ENCODE data around the gene CEP95.
A peak's percentile ranks its signal among the peaks of the same experiment; 100 is the strongest.
"Not testable (repeated sequence)": the region's sequence is repeated elsewhere in the genome, so short reads cannot be mapped to it uniquely, and the experiment has no call there.

The CEP95 gene

GRCh38 chr17:64491034-64491860, 15.5 kb upstream of the CEP95 start:
- Mint-ChIP-seq H3K36me3 (peaks cover 88% of the 10 kb centered on the region), H3K9me3 (no peaks in the 10 kb centered on the region), H3K4me3 (no peak overlapping the region), H3K4me1 (peaks cover 28% of the 10 kb centered on the region), H3K27ac (no peak overlapping the region)
- ATAC-seq (peak; percentile 81), DNase-seq (ENCODE audit: low spot score in 2 of 2) (peak; percentile 27 to 71)

DNA sequence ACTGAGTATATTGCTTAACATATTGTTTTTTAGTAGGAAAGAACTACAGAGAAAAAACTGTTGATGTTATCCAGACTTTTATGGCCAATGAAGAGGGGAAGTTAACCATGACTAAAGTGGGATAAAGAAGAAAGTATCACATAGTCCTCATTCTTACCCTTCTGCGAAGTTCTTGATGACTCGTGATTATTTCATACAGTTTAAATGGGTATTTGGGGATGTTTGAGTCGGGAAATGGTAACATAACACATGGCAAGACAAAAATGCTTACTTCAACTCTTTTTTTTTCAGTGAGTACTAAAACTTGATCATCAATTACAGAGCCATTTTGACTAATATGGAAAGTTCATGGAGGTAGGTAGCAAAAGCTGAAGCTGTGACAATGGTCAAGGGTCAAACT, 14.8 kb upstream of the CEP95 start:
- H3K4me3 Mint-ChIP-seq, result no peak overlapping the region
- DNase-seq (ENCODE audit: low spot score in 2 of 2) (no peak), ATAC-seq (no peak)
- H3K4me1 Mint-ChIP-seq, result peaks cover 35% of the 10 kb centered on the region
- H3K27ac Mint-ChIP-seq, result no peak overlapping the region
- H3K36me3 Mint-ChIP-seq, result peaks cover 88% of the 10 kb centered on the region
- H3K9me3 Mint-ChIP-seq, result no peaks in the 10 kb centered on the region

DNA sequence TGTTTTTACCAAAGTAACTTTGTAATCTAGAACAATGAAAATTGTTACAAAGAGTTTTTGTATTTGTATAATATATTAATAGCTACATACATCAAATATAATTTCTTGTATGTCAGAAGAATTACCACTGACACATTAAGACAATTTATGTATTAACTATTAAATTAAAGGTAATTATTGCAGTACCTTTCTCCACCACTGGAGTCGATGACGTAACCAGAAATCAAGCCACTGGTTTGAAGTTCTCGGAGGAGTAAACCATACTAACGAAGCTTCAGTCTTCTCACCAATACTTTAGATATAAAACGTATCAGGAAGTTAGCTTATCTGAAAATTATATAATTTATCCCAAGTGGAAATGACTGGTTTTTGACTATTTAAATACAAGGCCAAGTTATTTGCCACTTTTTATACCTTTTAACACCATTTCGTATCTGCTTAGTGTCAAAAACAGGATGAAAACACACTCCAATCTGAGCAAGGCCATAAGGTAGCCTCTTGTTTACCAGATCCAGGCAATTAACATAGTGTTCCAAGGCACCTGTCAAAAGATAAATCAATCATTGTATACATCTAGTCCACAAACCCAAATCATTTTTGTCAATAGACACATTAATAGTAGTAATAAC, 14.2 kb upstream of the CEP95 start:
- ATAC-seq (no peak), DNase-seq (ENCODE audit: low spot score in 2 of 2) (no peak)
- H3K4me3 Mint-ChIP-seq, result no peak overlapping the region
- peaks cover 88% of the 10 kb centered on the region for H3K36me3 Mint-ChIP-seq
- no peaks in the 10 kb centered on the region for H3K9me3 Mint-ChIP-seq
- no peak overlapping the region for H3K27ac Mint-ChIP-seq
- peaks cover 41% of the 10 kb centered on the region for H3K4me1 Mint-ChIP-seq

DNA sequence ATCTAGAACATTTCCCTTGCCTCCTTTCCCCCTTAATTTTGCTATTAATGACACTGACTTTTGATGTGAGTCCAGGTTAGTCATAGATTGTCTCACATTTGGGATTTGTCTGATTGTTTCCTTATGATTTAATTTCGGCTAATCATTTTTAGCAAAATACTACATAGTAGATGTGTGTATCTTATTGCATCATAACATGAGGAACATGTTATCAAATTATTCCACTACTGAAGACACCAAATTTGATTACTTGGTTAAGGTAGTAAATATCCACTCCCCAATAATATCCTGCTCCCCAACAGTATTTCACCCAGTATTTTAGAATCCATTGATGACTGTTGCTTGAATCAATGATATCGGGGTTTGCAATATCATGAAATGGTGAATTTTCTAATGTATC, 12.7 kb upstream of the CEP95 start:
- H3K9me3 Mint-ChIP-seq, result no peaks in the 10 kb centered on the region
- peak overlapping the region; percentile 94 for H3K4me3 Mint-ChIP-seq
- H3K4me1 Mint-ChIP-seq, result peaks cover 56% of the 10 kb centered on the region
- ATAC-seq, result no peak
- H3K36me3 Mint-ChIP-seq, result peaks cover 88% of the 10 kb centered on the region
- no peak for DNase-seq (ENCODE audit: low spot score in 2 of 2)
- H3K27ac Mint-ChIP-seq, result no peak overlapping the region

GRCh38 chr17:64495300-64495699, 11.5 kb upstream of the CEP95 start:
- Mint-ChIP-seq H3K4me1 (peaks cover 68% of the 10 kb centered on the region), H3K36me3 (peaks cover 88% of the 10 kb centered on the region), H3K4me3 (peak overlapping the region; percentile 94)
- DNase-seq (ENCODE audit: low spot score in 2 of 2); H3K9me3 Mint-ChIP-seq; ATAC-seq; H3K27ac Mint-ChIP-seq: not testable (repeated sequence)

DNA sequence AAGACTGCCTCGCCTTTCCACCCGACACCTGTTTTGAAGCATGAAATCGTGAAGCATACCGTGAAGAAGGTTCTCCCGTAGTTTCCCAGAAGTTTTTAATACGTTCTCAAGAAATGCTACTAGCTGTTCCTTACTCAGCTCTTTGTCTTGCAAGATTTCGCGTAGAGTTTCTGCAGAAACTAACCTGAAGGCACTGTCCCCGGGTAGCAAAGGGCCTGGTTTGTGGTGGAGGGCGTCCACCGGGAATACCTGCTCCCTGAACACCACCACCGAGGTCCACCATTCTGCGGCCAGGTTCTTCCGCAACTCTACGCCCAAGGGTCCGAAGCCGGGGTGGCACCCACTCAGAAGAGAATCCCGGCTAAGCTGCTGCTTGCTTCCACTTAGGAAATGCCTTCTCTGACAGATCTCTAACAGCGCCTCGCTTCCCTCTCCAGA, 10.4 kb upstream of the CEP95 start:
- H3K9me3 Mint-ChIP-seq, result no peaks in the 10 kb centered on the region
- DNase-seq (ENCODE audit: low spot score in 2 of 2) (no peak), ATAC-seq (no peak)
- H3K36me3 Mint-ChIP-seq, result peaks cover 88% of the 10 kb centered on the region
- peak overlapping the region; percentile 94 for H3K4me3 Mint-ChIP-seq
- H3K4me1 Mint-ChIP-seq, result peaks cover 79% of the 10 kb centered on the region
- H3K27ac Mint-ChIP-seq, result peak overlapping the region; percentile 100

- Mint-ChIP-seq H3K9me3 (no peaks in the 10 kb centered on the region), H3K36me3 (peaks cover 88% of the 10 kb centered on the region), H3K4me3 (peak within 1 kb of the TSS; percentile 94), H3K27ac (peak within 1 kb of the TSS; percentile 100), H3K4me1 (peaks cover 80% of the 10 kb centered on the region)
- peak; percentile 91 to 98 for DNase-seq (ENCODE audit: low spot score in 2 of 2)
- peak; percentile 81 for ATAC-seq
Measured at GRCh38 chr17:64496786-64497564, 9.8 kb upstream of the CEP95 start, which contains the start of gene POLG2. POLG2 (minus strand) TSS chr17:64497054; CDS start chr17:64496968, 86 bp downstream.

- DNase-seq (ENCODE audit: low spot score in 2 of 2), result peak in 1 of 2 donors; percentile 37
- Mint-ChIP-seq H3K9me3 (no peaks in the 10 kb centered on the region), H3K36me3 (peaks cover 88% of the 10 kb centered on the region), H3K4me1 (peaks cover 84% of the 10 kb centered on the region), H3K27ac (peak overlapping the region; percentile 100), H3K4me3 (peak overlapping the region; percentile 94)
- no peak for ATAC-seq
Measured at GRCh38 chr17:64497565-64498035, 9.2 kb upstream of the CEP95 start.

DNA sequence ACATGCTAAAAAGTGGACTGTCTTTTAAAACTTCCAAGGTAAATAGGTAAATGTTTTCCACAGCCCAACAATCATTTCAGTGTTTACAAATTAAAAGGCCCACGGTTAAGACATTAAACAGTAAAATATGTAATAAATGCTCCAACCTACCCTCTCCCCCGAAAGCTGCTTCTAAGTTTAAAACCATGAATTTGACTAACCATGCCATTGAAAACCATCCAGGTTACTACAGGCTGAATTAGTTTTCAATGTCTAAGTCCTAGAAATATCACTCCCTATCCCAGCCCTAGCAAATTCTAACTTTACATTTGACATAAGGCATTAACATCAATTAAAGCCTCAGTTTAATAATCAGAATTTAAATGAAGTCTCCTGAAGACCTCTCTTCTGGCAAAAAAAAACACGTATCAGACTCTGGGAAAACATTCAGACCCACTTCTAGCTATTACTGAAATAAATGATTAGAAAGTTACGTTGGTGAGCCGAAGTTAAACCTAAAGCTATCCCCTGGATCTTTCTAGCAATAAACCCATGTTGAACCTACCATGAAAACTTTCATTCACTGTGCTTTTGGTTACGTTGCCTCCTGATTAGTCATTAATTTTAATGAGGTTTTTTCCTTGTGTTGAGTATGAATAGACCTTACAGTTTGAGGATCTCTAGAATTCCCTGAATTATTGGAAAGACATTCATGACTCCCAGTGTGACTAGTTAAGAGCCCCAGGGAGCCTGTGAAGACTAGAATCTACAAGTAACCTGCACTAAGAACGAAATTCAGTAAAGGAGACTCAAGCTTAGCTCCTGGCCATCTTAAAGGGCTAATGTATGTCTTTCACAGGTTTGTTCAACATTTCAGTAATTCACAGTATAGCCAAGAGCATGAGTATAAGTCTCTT, 8.2 kb upstream of the CEP95 start:
- Mint-ChIP-seq H3K4me3 (peak overlapping the region; percentile 94), H3K27ac (peak overlapping the region; percentile 100)
- no peak for ATAC-seq

DNA sequence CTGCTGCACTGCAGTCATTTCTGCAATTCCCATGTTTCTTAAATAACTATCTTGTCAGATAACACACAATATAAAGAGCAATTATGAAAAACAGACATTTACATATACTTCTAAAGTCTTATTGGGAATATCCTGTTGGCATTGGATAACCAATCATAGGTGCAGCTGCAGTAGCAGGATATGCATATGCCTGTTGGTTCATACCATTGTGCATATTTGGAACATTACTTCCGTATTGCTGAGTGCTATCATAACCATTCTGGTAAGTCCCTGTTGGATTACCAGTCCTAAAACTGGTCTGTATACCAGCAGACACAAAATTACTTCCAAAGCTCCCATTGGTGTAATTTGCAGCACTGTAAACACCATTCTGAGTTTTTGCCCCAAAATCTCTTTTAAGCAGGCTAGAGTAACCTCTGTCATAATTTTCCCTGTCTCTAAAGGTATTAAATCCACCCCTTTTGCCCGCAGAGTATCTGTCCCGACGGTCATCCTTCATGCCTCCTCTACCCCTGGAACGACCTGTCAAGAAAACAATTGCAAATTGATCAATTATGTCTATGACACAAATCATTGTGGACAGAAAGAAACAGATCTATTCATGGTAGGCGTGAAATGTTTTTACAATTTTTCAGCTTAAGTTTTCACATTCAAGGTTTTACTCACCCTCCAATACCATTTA, 6.8 kb upstream of the CEP95 start:
- H3K27ac Mint-ChIP-seq, result peak overlapping the region; percentile 100
- peak overlapping the region; percentile 24 for H3K4me3 Mint-ChIP-seq
- no peak for DNase-seq (ENCODE audit: low spot score in 2 of 2)
- ATAC-seq, result no peak
- no peaks in the 10 kb centered on the region for H3K9me3 Mint-ChIP-seq
- H3K36me3 Mint-ChIP-seq, result peaks cover 94% of the 10 kb centered on the region
- peaks cover 94% of the 10 kb centered on the region for H3K4me1 Mint-ChIP-seq

More for the DNA sequence above, 8.2 kb upstream of the CEP95 start:
- DNase-seq (ENCODE audit: low spot score in 2 of 2), result no peak
- peaks cover 93% of the 10 kb centered on the region for H3K4me1 Mint-ChIP-seq
- H3K9me3 Mint-ChIP-seq, result no peaks in the 10 kb centered on the region
- H3K36me3 Mint-ChIP-seq, result peaks cover 88% of the 10 kb centered on the region

- Mint-ChIP-seq H3K9me3 (no peaks in the 10 kb centered on the region), H3K27ac (peak overlapping the region; percentile 100), H3K4me3 (peak overlapping the region; percentile 24), H3K36me3 (peaks cover 99% of the 10 kb centered on the region), H3K4me1 (peaks cover 96% of the 10 kb centered on the region)
- DNase-seq (ENCODE audit: low spot score in 2 of 2) (no peak), ATAC-seq (no peak)
Measured at GRCh38 chr17:64500487-64500859, 6.3 kb upstream of the CEP95 start.

DNA sequence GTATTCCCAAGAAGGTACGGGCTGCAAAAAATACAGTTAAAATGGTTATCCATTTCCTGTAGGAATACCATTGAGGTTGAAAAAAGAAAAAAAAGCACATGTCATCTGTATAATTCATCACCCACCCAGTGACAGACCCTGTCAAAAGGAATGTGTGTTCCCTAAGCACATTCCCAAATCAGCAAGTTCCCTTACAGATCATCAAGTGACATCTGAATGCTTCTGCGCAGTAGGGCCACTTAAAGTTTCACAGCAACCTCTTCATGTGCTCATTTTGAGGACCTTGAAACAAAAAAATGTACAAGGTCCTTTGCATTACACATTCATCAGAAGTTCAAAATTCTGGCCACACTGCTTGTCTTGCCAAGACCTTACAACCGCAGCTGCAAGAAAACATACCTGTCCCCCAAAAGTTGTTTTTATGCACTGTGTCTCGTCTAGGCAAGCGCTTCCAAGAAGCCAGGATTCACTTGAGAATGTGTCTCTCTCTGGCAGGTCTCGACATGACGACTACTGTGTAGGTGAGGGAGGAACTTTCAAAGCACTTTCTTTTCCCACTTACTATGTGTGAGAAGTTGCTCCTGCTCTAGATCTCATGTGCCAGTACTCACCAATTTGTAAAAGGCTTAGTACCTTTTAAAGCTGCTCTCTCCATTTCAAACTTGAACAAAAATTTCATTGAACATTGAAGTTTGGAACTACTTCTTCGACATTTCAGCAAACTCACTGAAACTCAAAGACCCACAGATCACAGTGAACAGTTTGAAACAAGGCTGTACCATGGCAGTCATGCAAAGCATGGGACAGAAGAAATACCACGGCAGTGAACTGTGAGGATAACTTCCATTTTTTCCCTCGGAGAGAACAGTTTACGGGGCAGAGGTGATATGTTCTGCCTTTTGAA, 5.7 kb upstream of the CEP95 start:
- H3K36me3 Mint-ChIP-seq, result peaks cover 100% of the 10 kb centered on the region
- H3K4me3 Mint-ChIP-seq, result peak overlapping the region; percentile 27
- H3K27ac Mint-ChIP-seq, result peak overlapping the region; percentile 100
- ATAC-seq, result no peak
- DNase-seq (ENCODE audit: low spot score in 2 of 2), result no peak
- H3K9me3 Mint-ChIP-seq, result no peaks in the 10 kb centered on the region
- peaks cover 100% of the 10 kb centered on the region for H3K4me1 Mint-ChIP-seq

DNA sequence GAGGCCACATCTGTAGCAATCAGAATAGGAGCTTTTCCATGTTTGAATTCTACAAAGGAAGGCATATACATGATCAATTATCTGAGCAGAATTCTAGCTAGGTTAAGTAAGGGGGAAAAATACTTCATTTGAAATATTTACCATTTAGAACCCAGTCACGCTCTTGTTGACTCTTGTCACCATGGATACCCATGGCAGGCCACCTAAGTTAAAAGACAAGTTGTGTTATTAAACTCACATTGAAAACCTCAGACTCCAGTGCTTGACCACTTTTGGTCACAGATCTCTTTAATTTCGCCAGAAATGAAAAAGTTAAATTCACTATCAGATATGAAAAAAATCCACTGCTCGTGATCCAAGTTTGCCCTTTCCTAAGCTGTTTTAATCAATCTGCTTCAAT, 4.8 kb upstream of the CEP95 start:
- Mint-ChIP-seq H3K4me3 (peak overlapping the region; percentile 27), H3K27ac (peak overlapping the region; percentile 100), H3K36me3 (peaks cover 100% of the 10 kb centered on the region), H3K9me3 (no peaks in the 10 kb centered on the region), H3K4me1 (peaks cover 93% of the 10 kb centered on the region)
- ATAC-seq, result no peak
- DNase-seq (ENCODE audit: low spot score in 2 of 2), result no peak
